HG03066 (cell line): Measurements from ENCODE around the gene GRK3.
"Not testable (repeated sequence)": the region's sequence is repeated elsewhere in the genome, so short reads cannot be mapped to it uniquely, and the experiment has no call there.

Experiments
- ATAC-seq: cut with Tn5 transposase; IDR thresholded peaks from one replicate; pipeline ENCODE4 v1.9.1; 2021; ENCODE audit warnings: low read depth; ENCODE audit not compliant: unreplicated experiment

Gene GRK3

GRCh38 chr22:25623851-25624250 is 59.4 kb downstream of the GRK3 start:
- no peak for ATAC-seq

GRCh38 chr22:25624476-25624875 is 60.0 kb downstream of the GRK3 start:
- no peak for ATAC-seq

GRCh38 chr22:25625747-25626623 is 61.5 kb downstream of the GRK3 start:
- not testable (repeated sequence) for ATAC-seq

GRCh38 chr22:25626624-25626990 is 62.1 kb downstream of the GRK3 start:
- ATAC-seq: no peak

- no peak for ATAC-seq
These were observed 62.9 kb downstream of the GRK3 start for GRCh38 chr22:25627271-25627852.

GRCh38 chr22:25628494-25628893 is 64.0 kb downstream of the GRK3 start:
- ATAC-seq: no peak

- ATAC-seq: no peak
These were observed 65.1 kb downstream of the GRK3 start for GRCh38 chr22:25629613-25630012.

GRCh38 chr22:25630447-25630846 is 66.0 kb downstream of the GRK3 start:
- ATAC-seq: no peak

GRCh38 chr22:25636323-25636722 is 71.8 kb downstream of the GRK3 start:
- no peak for ATAC-seq

GRCh38 chr22:25637032-25637431 is 72.6 kb downstream of the GRK3 start:
- ATAC-seq: no peak

- no peak for ATAC-seq
These were observed 73.2 kb downstream of the GRK3 start for GRCh38 chr22:25637672-25638071.

GRCh38 chr22:25638638-25639037 is 74.2 kb downstream of the GRK3 start:
- ATAC-seq: no peak

- ATAC-seq: no peak
These were observed 77.2 kb downstream of the GRK3 start for GRCh38 chr22:25641650-25642049.

GRCh38 chr22:25643232-25644000 is 78.9 kb downstream of the GRK3 start:
- no peak for ATAC-seq

- ATAC-seq: no peak
These were observed 79.6 kb downstream of the GRK3 start for GRCh38 chr22:25644122-25644521.

GRCh38 chr22:25645266-25645665 is 80.8 kb downstream of the GRK3 start:
- no peak for ATAC-seq

GRCh38 chr22:25645964-25646363 is 81.5 kb downstream of the GRK3 start:
- no peak for ATAC-seq

GRCh38 chr22:25650833-25651232 is 86.4 kb downstream of the GRK3 start:
- no peak for ATAC-seq

GRCh38 chr22:25651332-25652085 is 87.0 kb downstream of the GRK3 start:
- no peak for ATAC-seq

- ATAC-seq: no peak
These were observed 90.2 kb downstream of the GRK3 start for GRCh38 chr22:25654676-25655075.
